HEK293 (cell line): ENCODE measurements around the gene LDLRAD3.

Source experiments
- CTCF ChIP-seq: fragments of 450-650 bp; formaldehyde crosslinking; IDR thresholded peaks from 2 replicates; pipeline ENCODE4 v1.5.1; 2016; ENCODE audit warnings: missing biosample characterization, missing genetic modification characterization
- ZBTB20 ChIP-seq: fragments of 450-650 bp; formaldehyde crosslinking; IDR thresholded peaks from 2 replicates; pipeline ENCODE4 v1.5.1; 2016; ENCODE audit warnings: missing biosample characterization, missing genetic modification characterization
- ZBTB26 ChIP-seq: fragments of 450-650 bp; formaldehyde crosslinking; optimal IDR thresholded peaks from 2 replicates; pipeline ENCODE3; 2016; ENCODE audit warnings: missing biosample characterization, mild to moderate bottlenecking, missing genetic modification characterization
- ZXDB ChIP-seq: fragments of 450-650 bp; formaldehyde crosslinking; IDR thresholded peaks from 2 replicates; pipeline ENCODE4 v1.5.1; 2016; ENCODE audit warnings: missing biosample characterization, missing genetic modification characterization
- TF ChIP-seq, protein P1 (sequence below): fragments of 450-650 bp; formaldehyde crosslinking; IDR thresholded peaks from 2 replicates; pipeline ENCODE4 v1.5.1; 2016; ENCODE audit warnings: missing biosample characterization, missing genetic modification characterization

- no peak for TF ChIP-seq ZXDB (tag by site-specific recombination)
- TF ChIP-seq, protein P1, sequence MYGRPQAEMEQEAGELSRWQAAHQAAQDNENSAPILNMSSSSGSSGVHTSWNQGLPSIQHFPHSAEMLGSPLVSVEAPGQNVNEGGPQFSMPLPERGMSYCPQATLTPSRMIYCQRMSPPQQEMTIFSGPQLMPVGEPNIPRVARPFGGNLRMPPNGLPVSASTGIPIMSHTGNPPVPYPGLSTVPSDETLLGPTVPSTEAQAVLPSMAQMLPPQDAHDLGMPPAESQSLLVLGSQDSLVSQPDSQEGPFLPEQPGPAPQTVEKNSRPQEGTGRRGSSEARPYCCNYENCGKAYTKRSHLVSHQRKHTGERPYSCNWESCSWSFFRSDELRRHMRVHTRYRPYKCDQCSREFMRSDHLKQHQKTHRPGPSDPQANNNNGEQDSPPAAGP: no peak
- no peak for TF ChIP-seq CTCF (tag by site-specific recombination)
- TF ChIP-seq ZBTB26 (tag by site-specific recombination): no peak
- TF ChIP-seq ZBTB20: no peak
Measured at GRCh38 chr11:36193290-36193619, 249.4 kb downstream of the LDLRAD3 start.
